Measurements from ENCODE around the gene HES7.
"Not testable (repeated sequence)": the region's sequence is repeated elsewhere in the genome, so short reads cannot be mapped to it uniquely, and the experiment has no call there.

HES7 gene

GRCh38 chr17:8095361-8095760, 28.5 kb downstream of the HES7 start:
- no peak for DNase-seq

GRCh38 chr17:8091033-8091687, 32.7 kb downstream of the HES7 start:
- no peak for DNase-seq

- DNase-seq = no peak
Observed at GRCh38 chr17:8089728-8090127, 34.2 kb downstream of the HES7 start.

GRCh38 chr17:8087952-8088230, 36.0 kb downstream of the HES7 start:
- DNase-seq = no peak

GRCh38 chr17:8087075-8087951, 36.6 kb downstream of the HES7 start, which contains the start of gene ALOX12B:
ALOX12B (minus strand) TSS chr17:8087716; CDS start chr17:8087442, 274 bp downstream.
- no peak for DNase-seq

GRCh38 chr17:8084250-8084649, 39.7 kb downstream of the HES7 start:
- DNase-seq = no peak

- DNase-seq = no peak
Observed at GRCh38 chr17:8082292-8082691, 41.6 kb downstream of the HES7 start.

GRCh38 chr17:8081876-8082275, 42.0 kb downstream of the HES7 start:
- DNase-seq = no peak

- no peak for DNase-seq
Observed at GRCh38 chr17:8080799-8081219, 43.1 kb downstream of the HES7 start.

- no peak for DNase-seq
Observed at GRCh38 chr17:8080208-8080798, 43.6 kb downstream of the HES7 start.

GRCh38 chr17:8079291-8080207, 44.4 kb downstream of the HES7 start:
- DNase-seq = peak; percentile 78

GRCh38 chr17:8077939-8078338, 46.0 kb downstream of the HES7 start:
- DNase-seq = not testable (repeated sequence)

GRCh38 chr17:8076502-8077266, 47.2 kb downstream of the HES7 start:
- DNase-seq = no peak

- no peak for DNase-seq
Observed at GRCh38 chr17:8075574-8076342, 48.1 kb downstream of the HES7 start.

- no peak for DNase-seq
Observed at GRCh38 chr17:8075081-8075480, 48.8 kb downstream of the HES7 start.

GRCh38 chr17:8074554-8074953, 49.4 kb downstream of the HES7 start:
- no peak for DNase-seq

GRCh38 chr17:8073627-8074484, 50.0 kb downstream of the HES7 start:
- peak; percentile 58 for DNase-seq

- no peak for DNase-seq
Observed at GRCh38 chr17:8072729-8073461, 51.0 kb downstream of the HES7 start.

- no peak for DNase-seq
Observed at GRCh38 chr17:8072341-8072728, 51.6 kb downstream of the HES7 start.

GRCh38 chr17:8071496-8071895, 52.4 kb downstream of the HES7 start:
- no peak for DNase-seq

All from right hindlimb (tissue), 1 donor.